ENCODE results near the gene ARHGAP23. TPM values are rescaled to one million over a fixed set of nuclear protein-coding genes. Genes with fewer than 3 reads are reported as not detected.
"Not testable (repeated sequence)": the region's sequence is repeated elsewhere in the genome, so short reads cannot be mapped to it uniquely, and the experiment has no call there.

ARHGAP23 gene
- total RNA-seq, 1 donor from 2014 or later = 63.4 TPM

- no peak for DNase-seq (ENCODE audit: low spot score)
Observed at GRCh38 chr17:38485146-38485468, 56.8 kb downstream of the ARHGAP23 start.

GRCh38 chr17:38485681-38486298 lies 57.5 kb downstream of the ARHGAP23 start:
- not testable (repeated sequence) for DNase-seq (ENCODE audit: low spot score)

- not testable (repeated sequence) for DNase-seq (ENCODE audit: low spot score)
Observed at GRCh38 chr17:38489774-38490173, 61.5 kb downstream of the ARHGAP23 start.

GRCh38 chr17:38491346-38492066 lies 63.2 kb downstream of the ARHGAP23 start:
- not testable (repeated sequence) for DNase-seq (ENCODE audit: low spot score)

GRCh38 chr17:38492067-38493040 lies 64.1 kb downstream of the ARHGAP23 start:
- DNase-seq (ENCODE audit: low spot score) = peak; percentile 95

- not testable (repeated sequence) for DNase-seq (ENCODE audit: low spot score)
Observed at GRCh38 chr17:38494152-38494551, 65.9 kb downstream of the ARHGAP23 start.

- not testable (repeated sequence) for DNase-seq (ENCODE audit: low spot score)
Observed at GRCh38 chr17:38497656-38498055, 69.4 kb downstream of the ARHGAP23 start.

GRCh38 chr17:38498353-38498752 lies 70.1 kb downstream of the ARHGAP23 start:
- no peak for DNase-seq (ENCODE audit: low spot score)

GRCh38 chr17:38499230-38499629 lies 71.0 kb downstream of the ARHGAP23 start:
- DNase-seq (ENCODE audit: low spot score) = not testable (repeated sequence)

GRCh38 chr17:38501718-38502117 lies 73.5 kb downstream of the ARHGAP23 start:
- not testable (repeated sequence) for DNase-seq (ENCODE audit: low spot score)

- DNase-seq (ENCODE audit: low spot score) = not testable (repeated sequence)
Observed at GRCh38 chr17:38503286-38503913, 75.1 kb downstream of the ARHGAP23 start.

- DNase-seq (ENCODE audit: low spot score) = no peak
Observed at GRCh38 chr17:38504216-38504615, 76.0 kb downstream of the ARHGAP23 start.

- no peak for DNase-seq (ENCODE audit: low spot score)
Observed at GRCh38 chr17:38507436-38507835, 79.2 kb downstream of the ARHGAP23 start.

- DNase-seq (ENCODE audit: low spot score) = no peak
Observed at GRCh38 chr17:38507921-38508569, 79.8 kb downstream of the ARHGAP23 start.

GRCh38 chr17:38508570-38508950 lies 80.3 kb downstream of the ARHGAP23 start:
- no peak for DNase-seq (ENCODE audit: low spot score)

GRCh38 chr17:38508954-38509771 lies 80.9 kb downstream of the ARHGAP23 start:
- DNase-seq (ENCODE audit: low spot score) = no peak

GRCh38 chr17:38509772-38510420 lies 81.6 kb downstream of the ARHGAP23 start:
- no peak for DNase-seq (ENCODE audit: low spot score)

- DNase-seq (ENCODE audit: low spot score) = no peak
Observed at GRCh38 chr17:38510421-38511149, 82.3 kb downstream of the ARHGAP23 start.
